Posterior cingulate gyrus (tissue), 11 donors: ENCODE measurements around the gene AKAP12.
"Not testable (repeated sequence)": the region's sequence is repeated elsewhere in the genome, so short reads cannot be mapped to it uniquely, and the experiment has no call there.

Experiments used
- DNase-seq, 10 donors: peaks; one replicate each; pipeline versions ENCODE4 v3.0.0 to v3.0.0-alpha.2; 2020 to 2021; ENCODE audit warnings: mixed read lengths in 3 of 10
- intact Hi-C: fragments of 100-400 bp; cut with DNase I; formaldehyde crosslinking; loops from one replicate; pipeline ENCODE4 v1.15.1; 2023

Gene AKAP12

GRCh38 chr6:151306269-151306783, 66.6 kb downstream of the AKAP12 start:
- intact Hi-C loops, result no loop called here

GRCh38 chr6:151307501-151307900, 67.7 kb downstream of the AKAP12 start:
- intact Hi-C loops, result no loop called here
- no peak for DNase-seq

More at GRCh38 chr6:151306269-151306783, 66.6 kb downstream of the AKAP12 start:
- DNase-seq, result no peak

GRCh38 chr6:151309619-151310018, 69.9 kb downstream of the AKAP12 start:
- intact Hi-C loops, result no loop called here
- DNase-seq, result no peak

- no peak for DNase-seq
- intact Hi-C loops, result no loop called here
These were observed 70.5 kb downstream of the AKAP12 start for GRCh38 chr6:151310279-151310678.

GRCh38 chr6:151310852-151311767, 71.3 kb downstream of the AKAP12 start:
- intact Hi-C loops, result no loop called here
- no peak for DNase-seq

- intact Hi-C loops, result no loop called here
- DNase-seq, result no peak
These were observed 73.3 kb downstream of the AKAP12 start for GRCh38 chr6:151313066-151313491.

- intact Hi-C loops, DNase-seq: not testable (repeated sequence)
These were observed 75.9 kb downstream of the AKAP12 start for GRCh38 chr6:151315661-151316060.

GRCh38 chr6:151317103-151317994, 77.6 kb downstream of the AKAP12 start:
- intact Hi-C loops, result no loop called here
- DNase-seq, result no peak

GRCh38 chr6:151317995-151318365, 78.2 kb downstream of the AKAP12 start:
- no peak for DNase-seq
- intact Hi-C loops, result no loop called here

- intact Hi-C loops, result loop anchor here (5.0 kb wide), 1 partner anchor 78 kb away; no protein-coding TSS in a partner anchor
- no peak for DNase-seq
These were observed 80.4 kb downstream of the AKAP12 start for GRCh38 chr6:151320140-151320539.

- no peak for DNase-seq
- intact Hi-C loops, result loop anchor here (5.0 kb wide), 1 partner anchor 79 kb away; no protein-coding TSS in a partner anchor
These were observed 81.7 kb downstream of the AKAP12 start for GRCh38 chr6:151321438-151321837.

GRCh38 chr6:151322570-151322969, 82.8 kb downstream of the AKAP12 start:
- DNase-seq, result peak in 1 of 10 donors; percentile 69
- intact Hi-C loops, result loop anchor here (5.0 kb wide), 1 partner anchor 80 kb away; no protein-coding TSS in a partner anchor

- intact Hi-C loops, result loop anchor here (1.0 to 5.0 kb wide), 3 partner anchors 82 to 431 kb away; no protein-coding TSS in a partner anchor
- peak; percentile 65 to 97 (median 84) for DNase-seq
These were observed 84.2 kb downstream of the AKAP12 start for GRCh38 chr6:151323791-151324487.

- intact Hi-C loops, result loop anchor here (1.0 to 5.0 kb wide), 3 partner anchors 82 to 432 kb away; no protein-coding TSS in a partner anchor
- DNase-seq, result no peak
These were observed 84.7 kb downstream of the AKAP12 start for GRCh38 chr6:151324488-151324825.

- intact Hi-C loops, result loop anchor here (2.0 kb wide), 1 partner anchor 433 kb away; no protein-coding TSS in a partner anchor
These were observed 85.6 kb downstream of the AKAP12 start for GRCh38 chr6:151325075-151326050.

GRCh38 chr6:151326116-151326825, 86.5 kb downstream of the AKAP12 start:
- intact Hi-C loops, result no loop called here
- DNase-seq, result no peak

More at GRCh38 chr6:151325075-151326050, 85.6 kb downstream of the AKAP12 start:
- DNase-seq, result peak in 7 of 10 donors; percentile 18 to 90 (median 40)

GRCh38 chr6:151327101-151327500, 87.3 kb downstream of the AKAP12 start:
- intact Hi-C loops, result no loop called here
- no peak for DNase-seq

- intact Hi-C loops, result no loop called here
- no peak for DNase-seq
These were observed 90.4 kb downstream of the AKAP12 start for GRCh38 chr6:151330130-151330696.
